Activated CD8-positive, alpha-beta T cell treated with anti-CD3 and anti-CD28 coated beads, Interleukin-2, amount 10 ng/mL, durations not matched to agents 7 days and 5 days (primary cell): ENCODE measurements around the gene ZNF593. TPM values are rescaled to one million over a fixed set of nuclear protein-coding genes. Genes with fewer than 3 reads are reported as not detected.

ENCODE experiments used
- ATAC-seq: fragments of 150-1000 bp; cut with Tn5 transposase; one replicate; pipeline ENCODE4 v1.10.0; 2021; ENCODE audit warnings: moderate library complexity
- CTCF ChIA-PET: fragments of 350-600 bp; sonication (Branson Sonifier 250); formaldehyde crosslinking; loops from one replicate; lab custom pipeline; 2021; ENCODE audit warnings: antibody characterized with exemption; lab: Charles Lee
- POLR2A ChIA-PET: fragments of 350-600 bp; sonication (Branson Sonifier 250); formaldehyde crosslinking; loops from one replicate; lab custom pipeline; 2021; ENCODE audit warnings: antibody characterized with exemption; lab: Charles Lee
- DNase-seq: peaks from one replicate; pipeline ENCODE4 v3.0.0-alpha.2; 2020
- H3K27ac Mint-ChIP-seq: one replicate; pipeline ENCODE4 v1.8.0; 2021; ENCODE audit warnings: mild to moderate bottlenecking, mixed read lengths
- H3K27me3 Mint-ChIP-seq: one replicate; pipeline ENCODE4 v1.8.0; 2021; ENCODE audit warnings: low read depth, mixed read lengths
- H3K36me3 Mint-ChIP-seq: one replicate; pipeline ENCODE4 v1.8.0; 2021; ENCODE audit warnings: low read depth, mixed read lengths
- H3K4me1 Mint-ChIP-seq: one replicate; pipeline ENCODE4 v1.8.0; 2021; ENCODE audit warnings: low read depth, mixed read lengths
- H3K4me3 Mint-ChIP-seq: one replicate; pipeline ENCODE4 v1.8.0; 2021; ENCODE audit warnings: mild to moderate bottlenecking, mixed read lengths
- H3K9me3 Mint-ChIP-seq: one replicate; pipeline ENCODE4 v1.8.0; 2022; ENCODE audit warnings: mixed read lengths; ENCODE audit not compliant: insufficient read depth
- total RNA-seq, 2 experiments: library from RNA; stranded (reverse); gene quantifications; one replicate each; pipeline ENCODE4 v1.2.3, GENCODE V29; 2021

The ZNF593 gene
- total RNA-seq, 2 experiments from 2014 or later = 28.4 to 31.1 TPM

- ChIA-PET CTCF (interaction anchor here (2.0 kb wide), 1 partner anchor 59 kb away, joined by 9 read pairs; the partner anchor contains the start of gene CEP85), POLR2A (interaction anchor here (0.6 kb wide), 1 partner anchor 101 kb away, joined by 3 read pairs; no protein-coding TSS in a partner anchor)
- no peak for ATAC-seq
- Mint-ChIP-seq H3K4me1 (peaks cover 12% of the 10 kb centered on the region), H3K9me3 (no peaks in the 10 kb centered on the region), H3K27ac (no peak overlapping the region), H3K27me3 (no peaks in the 10 kb centered on the region), H3K4me3 (no peak overlapping the region), H3K36me3 (peaks cover 4% of the 10 kb centered on the region)
- DNase-seq = no peak
Measured at GRCh38 chr1:26175346-26175745, 5.6 kb downstream of the ZNF593 start.

- CTCF ChIA-PET = interaction anchor here (1.0 to 2.2 kb wide), 2 partner anchors 8 to 282 kb away, joined by 3 to 16 read pairs; partner anchors contain the start of genes C1orf232 and ZNF593
- Mint-ChIP-seq H3K4me1 (no peaks in the 10 kb centered on the region), H3K9me3 (no peaks in the 10 kb centered on the region), H3K27ac (no peak within 1 kb of the TSS), H3K27me3 (no peaks in the 10 kb centered on the region), H3K4me3 (no peak within 1 kb of the TSS), H3K36me3 (no peaks in the 10 kb centered on the region)
- POLR2A ChIA-PET = no interaction called here
- DNase-seq (no peak), ATAC-seq (no peak)
Measured at GRCh38 chr1:26177182-26177684, 7.5 kb downstream of the ZNF593 start, which contains the start of gene CNKSR1. CNKSR1 (plus strand) TSS chr1:26177491; CDS start chr1:26177548, 57 bp downstream.

- H3K27ac Mint-ChIP-seq = no peak overlapping the region
- CTCF ChIA-PET = interaction anchor here (1.1 kb wide), 3 partner anchors 10 to 67 kb away, joined by 3 to 8 read pairs (median 3); partner anchors contain the start of gene ZNF593
- ATAC-seq = no peak
Measured at GRCh38 chr1:26180010-26180506, 10.3 kb downstream of the ZNF593 start.

GRCh38 chr1:26181586-26182382 is 12.1 kb downstream of the ZNF593 start:
- no peak for DNase-seq
- no peaks in the 10 kb centered on the region for H3K36me3 Mint-ChIP-seq
- no peak overlapping the region for H3K4me3 Mint-ChIP-seq
- CTCF ChIA-PET = no interaction called here
- H3K27me3 Mint-ChIP-seq = no peaks in the 10 kb centered on the region
- ATAC-seq = no peak
- POLR2A ChIA-PET = no interaction called here
- no peaks in the 10 kb centered on the region for H3K4me1 Mint-ChIP-seq
- H3K9me3 Mint-ChIP-seq = no peaks in the 10 kb centered on the region
- H3K27ac Mint-ChIP-seq = no peak overlapping the region

More at GRCh38 chr1:26180010-26180506, 10.3 kb downstream of the ZNF593 start:
- no peaks in the 10 kb centered on the region for H3K4me1 Mint-ChIP-seq
- H3K9me3 Mint-ChIP-seq = no peaks in the 10 kb centered on the region
- DNase-seq = no peak
- no peak overlapping the region for H3K4me3 Mint-ChIP-seq
- no peaks in the 10 kb centered on the region for H3K36me3 Mint-ChIP-seq
- POLR2A ChIA-PET = no interaction called here
- H3K27me3 Mint-ChIP-seq = no peaks in the 10 kb centered on the region

- Mint-ChIP-seq H3K27me3 (no peaks in the 10 kb centered on the region), H3K9me3 (no peaks in the 10 kb centered on the region)
- ATAC-seq = no peak
Measured at GRCh38 chr1:26182383-26182696, 12.6 kb downstream of the ZNF593 start.

GRCh38 chr1:26184086-26184485 is 14.4 kb downstream of the ZNF593 start:
- Mint-ChIP-seq H3K27ac (no peak overlapping the region), H3K4me3 (no peak overlapping the region), H3K27me3 (no peaks in the 10 kb centered on the region), H3K4me1 (no peaks in the 10 kb centered on the region), H3K9me3 (no peaks in the 10 kb centered on the region), H3K36me3 (no peaks in the 10 kb centered on the region)
- ATAC-seq (no peak), DNase-seq (no peak)
- ChIA-PET CTCF (interaction anchor here (0.7 to 1.0 kb wide), 2 partner anchors 14 to 50 kb away, joined by 3 to 4 read pairs; partner anchors contain the start of genes CEP85 and ZNF593), POLR2A (no interaction called here)

More at GRCh38 chr1:26182383-26182696, 12.6 kb downstream of the ZNF593 start:
- Mint-ChIP-seq H3K27ac (no peak overlapping the region), H3K36me3 (no peaks in the 10 kb centered on the region), H3K4me1 (no peaks in the 10 kb centered on the region), H3K4me3 (no peak overlapping the region)
- DNase-seq = no peak
- ChIA-PET CTCF (no interaction called here), POLR2A (no interaction called here)

- ChIA-PET POLR2A (no interaction called here), CTCF (no interaction called here)
Measured at GRCh38 chr1:26184883-26185282, 15.2 kb downstream of the ZNF593 start.

GRCh38 chr1:26187882-26188281 is 18.2 kb downstream of the ZNF593 start:
- H3K27ac Mint-ChIP-seq = no peak overlapping the region
- no peak for DNase-seq
- no peaks in the 10 kb centered on the region for H3K36me3 Mint-ChIP-seq
- H3K9me3 Mint-ChIP-seq = no peaks in the 10 kb centered on the region
- no peak overlapping the region for H3K4me3 Mint-ChIP-seq
- ATAC-seq = no peak
- ChIA-PET CTCF (interaction anchor here (0.7 kb wide), 1 partner anchor 46 kb away, joined by 4 read pairs; the partner anchor contains the start of gene CEP85), POLR2A (no interaction called here)
- peaks cover 6% of the 10 kb centered on the region for H3K4me1 Mint-ChIP-seq
- H3K27me3 Mint-ChIP-seq = no peaks in the 10 kb centered on the region

More at GRCh38 chr1:26184883-26185282, 15.2 kb downstream of the ZNF593 start:
- DNase-seq (no peak), ATAC-seq (no peak)
- Mint-ChIP-seq H3K27me3 (no peaks in the 10 kb centered on the region), H3K4me3 (no peak overlapping the region), H3K27ac (no peak overlapping the region), H3K36me3 (no peaks in the 10 kb centered on the region), H3K4me1 (no peaks in the 10 kb centered on the region), H3K9me3 (no peaks in the 10 kb centered on the region)

GRCh38 chr1:26188477-26188876 is 18.8 kb downstream of the ZNF593 start:
- ChIA-PET CTCF (interaction anchor here (1.0 to 2.4 kb wide), 2 partner anchors 19 to 46 kb away, joined by 3 to 9 read pairs; partner anchors contain the start of genes CEP85 and ZNF593), POLR2A (no interaction called here)
- no peak overlapping the region for H3K4me3 Mint-ChIP-seq
- H3K27ac Mint-ChIP-seq = no peak overlapping the region
- no peaks in the 10 kb centered on the region for H3K36me3 Mint-ChIP-seq
- peaks cover 6% of the 10 kb centered on the region for H3K4me1 Mint-ChIP-seq
- DNase-seq (no peak), ATAC-seq (no peak)
- no peaks in the 10 kb centered on the region for H3K9me3 Mint-ChIP-seq
- no peaks in the 10 kb centered on the region for H3K27me3 Mint-ChIP-seq

GRCh38 chr1:26189331-26189730 is 19.6 kb downstream of the ZNF593 start:
- H3K27me3 Mint-ChIP-seq = no peaks in the 10 kb centered on the region
- ATAC-seq (no peak), DNase-seq (no peak)
- ChIA-PET POLR2A (no interaction called here), CTCF (interaction anchor here (1.0 to 2.4 kb wide), 4 partner anchors 19 to 45 kb away, joined by 3 to 13 read pairs (median 6); partner anchors contain the start of genes CEP85 and ZNF593)
- H3K36me3 Mint-ChIP-seq = no peaks in the 10 kb centered on the region
- no peak overlapping the region for H3K27ac Mint-ChIP-seq
- H3K4me3 Mint-ChIP-seq = no peak overlapping the region
- H3K9me3 Mint-ChIP-seq = no peaks in the 10 kb centered on the region
- peaks cover 6% of the 10 kb centered on the region for H3K4me1 Mint-ChIP-seq

- Mint-ChIP-seq H3K27me3 (no peaks in the 10 kb centered on the region), H3K27ac (no peak overlapping the region), H3K4me3 (no peak overlapping the region), H3K36me3 (no peaks in the 10 kb centered on the region), H3K4me1 (peaks cover 6% of the 10 kb centered on the region), H3K9me3 (no peaks in the 10 kb centered on the region)
- DNase-seq (no peak), ATAC-seq (no peak)
- POLR2A ChIA-PET = interaction anchor here (0.5 kb wide), 1 partner anchor 44 kb away, joined by 3 read pairs; the partner anchor contains the start of gene CEP85
- CTCF ChIA-PET = interaction anchor here (1.0 to 2.4 kb wide), 3 partner anchors 20 to 44 kb away, joined by 3 to 13 read pairs (median 9); partner anchors contain the start of genes CEP85 and ZNF593
Measured at GRCh38 chr1:26189751-26190275, 20.1 kb downstream of the ZNF593 start.
